CD4-positive, alpha-beta memory T cell (primary cell): ENCODE data around the gene PHKA2. TPM values are rescaled to one million over a fixed set of nuclear protein-coding genes. Genes with fewer than 3 reads are reported as not detected.

Experiments used
- CTCF ChIA-PET: fragments of 350-600 bp; sonication (Branson Sonifier 250); formaldehyde crosslinking; loops from one replicate; lab custom pipeline; 2021; ENCODE audit warnings: inconsistent platforms; ENCODE audit not compliant: partially characterized antibody; lab: Charles Lee
- POLR2A ChIA-PET: fragments of 350-600 bp; sonication (Branson Sonifier 250); formaldehyde crosslinking; loops from one replicate; lab custom pipeline; 2021; ENCODE audit not compliant: partially characterized antibody; lab: Charles Lee
- DNase-seq, 5 donors: peaks; one replicate each; pipeline versions ENCODE4 v3.0.0 to v3.0.0-alpha.2; 2020 to 2022; ENCODE audit warnings: mixed read lengths in 1 of 5
- H3K27ac ChIP-seq: one replicate; pipeline ENCODE4 v1.7.0; 2013; ENCODE audit warnings: low read depth, low read length
- H3K27me3 ChIP-seq: 2 replicates; pipeline ENCODE4 v1.7.0; 2013; ENCODE audit warnings: mild to moderate bottlenecking, low read length, moderate library complexity; ENCODE audit not compliant: insufficient read depth
- H3K36me3 ChIP-seq: 2 replicates; pipeline ENCODE4 v1.7.0; 2013; ENCODE audit warnings: mild to moderate bottlenecking, low read length, moderate library complexity; ENCODE audit not compliant: insufficient read depth
- H3K4me1 ChIP-seq: 2 replicates; pipeline ENCODE4 v1.7.0; 2013; ENCODE audit warnings: mild to moderate bottlenecking, low read length, moderate library complexity; ENCODE audit not compliant: insufficient read depth
- H3K4me3 ChIP-seq, 2 donors: one replicate each; pipeline ENCODE4 v1.7.0; 2013; ENCODE audit warnings: low read length in 2 of 2, mild to moderate bottlenecking in 1 of 2
- H3K9me3 ChIP-seq, 2 donors: one replicate each; pipeline ENCODE4 v1.7.0; 2013; ENCODE audit warnings: low read length in 2 of 2, control low read depth in 1 of 2; ENCODE audit not compliant: control insufficient read depth in 1 of 2
- H3K27ac Mint-ChIP-seq, 7 donors: one replicate each; pipeline ENCODE4 v1.8.0; 2020 to 2021; ENCODE audit warnings: mixed read lengths in 7 of 7, mild to moderate bottlenecking in 6 of 7, inconsistent platforms in 3 of 7, moderate library complexity in 3 of 7
- H3K27me3 Mint-ChIP-seq, 2 donors: one replicate each; pipeline ENCODE4 v1.8.0; 2020 to 2021; ENCODE audit warnings: mixed read lengths in 2 of 2
- H3K36me3 Mint-ChIP-seq, 2 donors: one replicate each; pipeline ENCODE4 v1.8.0; 2020 to 2021; ENCODE audit warnings: mixed read lengths in 2 of 2, inconsistent platforms in 1 of 2, mild to moderate bottlenecking in 1 of 2
- H3K4me1 Mint-ChIP-seq, 4 donors: one replicate each; pipeline ENCODE4 v1.8.0; 2020 to 2021; ENCODE audit warnings: mixed read lengths in 4 of 4, mild to moderate bottlenecking in 1 of 4
- H3K4me3 Mint-ChIP-seq, 8 donors: one replicate each; pipeline ENCODE4 v1.8.0; 2020 to 2021; ENCODE audit warnings: mixed read lengths in 8 of 8, mild to moderate bottlenecking in 7 of 8, moderate library complexity in 6 of 8, inconsistent platforms in 3 of 8
- H3K9me3 Mint-ChIP-seq, 8 donors: one replicate each; pipeline ENCODE4 v1.8.0; 2020 to 2021; ENCODE audit warnings: mixed read lengths in 8 of 8, mild to moderate bottlenecking in 5 of 8, inconsistent platforms in 3 of 8, moderate library complexity in 1 of 8
- intact Hi-C: fragments of 100-400 bp; cut with micrococcal nuclease; formaldehyde crosslinking; loops from one replicate; pipeline ENCODE4 v1.15.1; 2023
- polyA plus RNA-seq, 2 donors: library from polyadenylated mRNA; unstranded; fragments of 300-500 nt; fragmentation: Illumina TruSeq; gene quantifications; one replicate each; pipeline ENCODE4 v1.2.3, GENCODE V29; 2021
- total RNA-seq, 2 experiments: library from RNA; stranded (reverse); gene quantifications; one replicate each; pipeline ENCODE4 v1.2.3, GENCODE V29; 2021

The PHKA2 gene
- total and polyA plus RNA-seq, 4 experiments from 2014 or later = 6.5 to 52.5 (median 28.0) TPM

DNA sequence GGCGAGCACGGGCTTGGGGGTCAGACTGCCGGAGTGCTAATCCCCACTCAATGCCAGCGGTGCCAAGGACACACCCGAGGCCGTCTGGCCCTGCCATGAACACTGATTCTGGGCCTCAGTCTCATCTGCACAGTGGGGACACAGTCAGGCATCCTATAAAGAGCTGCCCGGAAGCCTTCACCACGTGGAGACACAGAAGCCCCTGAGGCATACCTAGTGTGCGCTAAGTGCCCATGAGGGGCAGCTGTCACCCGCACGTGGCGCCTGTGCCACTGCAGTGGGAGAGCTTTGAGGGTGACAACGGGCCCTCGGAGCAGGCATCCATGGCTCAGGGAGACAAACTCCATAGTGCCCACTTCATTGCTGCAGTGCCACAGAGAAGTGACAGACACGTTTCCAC lies 86.3 kb downstream of the PHKA2 start:
- intact Hi-C loops = no loop called here
- ChIA-PET CTCF (no interaction called here), POLR2A (no interaction called here)
- H3K4me3 ChIP-seq = no peak overlapping the region
- H3K9me3 ChIP-seq = no peaks in the 10 kb centered on the region
- no peaks in the 10 kb centered on the region for H3K36me3 ChIP-seq
- H3K27me3 ChIP-seq = no peaks in the 10 kb centered on the region
- no peak overlapping the region for H3K27ac ChIP-seq
- H3K27me3 Mint-ChIP-seq = no peaks in the 10 kb centered on the region
- no peaks in the 10 kb centered on the region for H3K9me3 Mint-ChIP-seq
- no peaks in the 10 kb centered on the region for H3K4me1 Mint-ChIP-seq
- DNase-seq = no peak
- no peak overlapping the region for H3K27ac Mint-ChIP-seq
- no peak overlapping the region for H3K4me3 Mint-ChIP-seq
- peaks cover 4 to 13% of the 10 kb centered on the region in 2 donors for H3K36me3 Mint-ChIP-seq
- no peaks in the 10 kb centered on the region for H3K4me1 ChIP-seq

DNA sequence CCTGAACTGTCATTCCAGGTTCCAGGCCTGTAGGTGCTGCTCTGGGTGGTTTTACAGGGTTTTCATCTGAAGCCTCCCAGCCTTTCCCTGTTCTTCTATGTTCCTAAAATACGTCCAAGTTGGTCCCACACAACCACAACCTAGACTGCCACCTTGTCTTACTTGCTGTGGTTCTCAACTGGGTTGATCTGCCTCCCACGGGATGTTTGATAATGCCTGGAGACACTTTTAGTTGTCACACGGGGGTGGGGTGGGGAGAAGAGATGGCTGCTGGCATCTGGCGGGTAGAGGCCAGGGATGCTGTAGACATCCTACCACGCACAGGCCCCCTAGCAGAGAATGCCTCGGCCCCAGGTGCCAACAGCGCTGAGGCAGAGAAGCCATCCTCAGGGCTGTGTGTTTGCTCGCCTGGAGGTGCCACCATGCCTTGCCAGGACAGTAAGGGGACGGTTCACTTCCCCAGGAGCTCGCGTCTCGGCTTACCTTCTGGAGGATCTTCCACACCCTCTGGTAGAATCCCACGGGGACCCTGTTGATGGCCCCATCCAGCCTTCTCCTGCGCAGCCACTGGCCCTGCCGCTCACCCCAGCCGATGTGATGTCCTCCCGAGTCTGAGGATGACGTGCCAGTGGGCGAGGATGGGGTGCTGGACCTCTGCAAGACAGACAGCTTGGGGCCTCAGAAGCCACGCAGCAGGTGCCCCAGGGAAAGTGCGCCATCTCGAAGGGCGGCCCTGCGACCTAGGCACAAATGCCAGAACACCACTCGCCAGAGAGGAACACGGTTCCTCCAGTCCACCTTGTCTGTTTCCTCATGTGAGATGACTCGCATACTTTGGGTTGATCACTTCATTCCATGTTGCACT lies 87.0 kb downstream of the PHKA2 start:
- H3K4me1 Mint-ChIP-seq = no peaks in the 10 kb centered on the region
- no peaks in the 10 kb centered on the region for H3K4me1 ChIP-seq
- no peaks in the 10 kb centered on the region for H3K9me3 Mint-ChIP-seq
- H3K27me3 ChIP-seq = no peaks in the 10 kb centered on the region
- ChIA-PET POLR2A (no interaction called here), CTCF (interaction anchor here (1.3 kb wide), 1 partner anchor 10 kb away, joined by 5 read pairs; no protein-coding TSS in a partner anchor)
- no peak for DNase-seq
- H3K36me3 Mint-ChIP-seq = peaks cover 4 to 13% of the 10 kb centered on the region in 2 donors
- no peak overlapping the region for H3K27ac ChIP-seq
- no peak overlapping the region for H3K27ac Mint-ChIP-seq
- H3K36me3 ChIP-seq = no peaks in the 10 kb centered on the region
- H3K4me3 Mint-ChIP-seq = no peak overlapping the region
- H3K9me3 ChIP-seq = no peaks in the 10 kb centered on the region
- intact Hi-C loops = no loop called here
- H3K27me3 Mint-ChIP-seq = no peaks in the 10 kb centered on the region
- no peak overlapping the region for H3K4me3 ChIP-seq

GRCh38 chrX:18895189-18895951 lies 88.5 kb downstream of the PHKA2 start:
- no peak overlapping the region for H3K4me3 Mint-ChIP-seq

DNA sequence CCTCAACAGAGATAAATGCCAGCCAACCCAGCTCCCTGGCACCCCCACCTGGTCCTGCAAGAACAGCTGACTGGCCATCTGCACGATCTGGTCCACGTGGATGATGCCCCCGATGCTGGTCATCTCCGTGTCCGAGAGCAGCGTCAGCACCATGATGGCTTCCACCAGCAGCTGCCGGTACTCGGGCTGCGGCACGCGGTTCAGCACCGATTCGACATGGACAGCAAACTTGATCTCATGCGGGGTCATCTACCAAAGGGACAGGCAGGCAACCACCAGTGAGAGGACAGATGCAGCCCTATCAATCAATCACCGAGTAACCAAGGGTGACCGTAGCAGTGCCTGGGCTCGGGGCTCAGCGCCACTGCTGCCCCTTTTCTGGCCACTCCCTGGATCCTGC lies 89.8 kb downstream of the PHKA2 start:
- H3K9me3 ChIP-seq = no peaks in the 10 kb centered on the region
- peaks cover 0 to 4% (median 1%) of the 10 kb centered on the region in 4 donors for H3K4me1 Mint-ChIP-seq

More at GRCh38 chrX:18895189-18895951, 88.5 kb downstream of the PHKA2 start:
- Mint-ChIP-seq H3K27ac (no peak overlapping the region), H3K36me3 (peaks cover 4 to 8% of the 10 kb centered on the region in 2 donors), H3K9me3 (no peaks in the 10 kb centered on the region), H3K27me3 (no peaks in the 10 kb centered on the region), H3K4me1 (no peaks in the 10 kb centered on the region)
- Histone ChIP-seq H3K36me3 (no peaks in the 10 kb centered on the region), H3K27ac (no peak overlapping the region), H3K27me3 (no peaks in the 10 kb centered on the region), H3K9me3 (no peaks in the 10 kb centered on the region), H3K4me3 (no peak overlapping the region), H3K4me1 (no peaks in the 10 kb centered on the region)
- CTCF ChIA-PET = interaction anchor here (1.3 kb wide), 1 partner anchor 9 kb away, joined by 5 read pairs; no protein-coding TSS in a partner anchor
- no peak for DNase-seq
- intact Hi-C loops = no loop called here
- POLR2A ChIA-PET = no interaction called here

DNA sequence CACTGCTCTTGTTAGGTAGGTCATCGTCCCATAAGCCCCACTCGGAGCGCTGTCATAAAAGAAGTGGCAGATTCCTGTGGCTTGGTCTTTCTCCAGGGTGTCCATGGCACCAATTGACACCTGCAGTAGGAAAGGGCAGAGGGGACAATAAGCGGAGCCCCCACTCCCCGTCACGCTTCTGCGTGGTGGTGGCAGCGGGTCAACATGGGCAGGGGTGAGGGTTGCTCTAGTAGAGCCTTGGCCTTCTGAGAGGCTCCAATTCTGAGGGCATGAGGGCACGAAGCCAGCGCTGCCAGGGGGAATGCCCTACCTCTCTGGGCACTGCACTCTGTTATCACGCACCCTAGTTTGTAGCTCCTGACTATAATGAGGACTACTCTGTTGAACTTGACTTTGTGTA lies 90.4 kb downstream of the PHKA2 start:
- Mint-ChIP-seq H3K4me3 (no peak overlapping the region), H3K4me1 (peaks cover 0 to 4% (median 1%) of the 10 kb centered on the region in 4 donors), H3K27me3 (no peaks in the 10 kb centered on the region), H3K9me3 (no peaks in the 10 kb centered on the region), H3K36me3 (peaks cover 3 to 4% of the 10 kb centered on the region in 2 donors), H3K27ac (no peak overlapping the region)
- intact Hi-C loops = no loop called here
- no peak overlapping the region for H3K4me3 ChIP-seq
- POLR2A ChIA-PET = no interaction called here
- CTCF ChIA-PET = no interaction called here
- no peaks in the 10 kb centered on the region for H3K27me3 ChIP-seq
- H3K36me3 ChIP-seq = no peaks in the 10 kb centered on the region
- no peak overlapping the region for H3K27ac ChIP-seq
- H3K9me3 ChIP-seq = no peaks in the 10 kb centered on the region
- H3K4me1 ChIP-seq = no peaks in the 10 kb centered on the region
- no peak for DNase-seq

More for the DNA sequence above, 89.8 kb downstream of the PHKA2 start:
- no peak overlapping the region for H3K4me3 ChIP-seq
- no peaks in the 10 kb centered on the region for H3K4me1 ChIP-seq
- no peak for DNase-seq
- no peaks in the 10 kb centered on the region for H3K27me3 Mint-ChIP-seq
- intact Hi-C loops = no loop called here
- ChIA-PET CTCF (no interaction called here), POLR2A (no interaction called here)
- no peaks in the 10 kb centered on the region for H3K36me3 ChIP-seq
- peaks cover 3 to 4% of the 10 kb centered on the region in 2 donors for H3K36me3 Mint-ChIP-seq
- no peaks in the 10 kb centered on the region for H3K9me3 Mint-ChIP-seq
- no peak overlapping the region for H3K27ac Mint-ChIP-seq
- no peak overlapping the region for H3K27ac ChIP-seq
- H3K4me3 Mint-ChIP-seq = no peak overlapping the region
- no peaks in the 10 kb centered on the region for H3K27me3 ChIP-seq

- H3K4me3 Mint-ChIP-seq = no peak overlapping the region
- Histone ChIP-seq H3K27me3 (no peaks in the 10 kb centered on the region), H3K4me3 (no peak overlapping the region), H3K4me1 (no peaks in the 10 kb centered on the region), H3K27ac (no peak overlapping the region), H3K9me3 (no peaks in the 10 kb centered on the region), H3K36me3 (no peaks in the 10 kb centered on the region)
- peaks cover 3 to 4% of the 10 kb centered on the region in 2 donors for H3K36me3 Mint-ChIP-seq
- no peaks in the 10 kb centered on the region for H3K9me3 Mint-ChIP-seq
- ChIA-PET POLR2A (no interaction called here), CTCF (no interaction called here)
- H3K4me1 Mint-ChIP-seq = peaks cover 0 to 4% (median 1%) of the 10 kb centered on the region in 4 donors
- intact Hi-C loops = no loop called here
- no peak overlapping the region for H3K27ac Mint-ChIP-seq
- DNase-seq = no peak
- H3K27me3 Mint-ChIP-seq = no peaks in the 10 kb centered on the region
Observed at GRCh38 chrX:18892899-18893298, 91.0 kb downstream of the PHKA2 start.

- intact Hi-C loops = no loop called here
- Histone ChIP-seq H3K36me3 (no peaks in the 10 kb centered on the region), H3K9me3 (no peaks in the 10 kb centered on the region), H3K4me3 (no peak overlapping the region), H3K27ac (no peak overlapping the region), H3K27me3 (no peaks in the 10 kb centered on the region), H3K4me1 (no peaks in the 10 kb centered on the region)
- Mint-ChIP-seq H3K27me3 (no peaks in the 10 kb centered on the region), H3K4me3 (no peak overlapping the region), H3K4me1 (peaks cover 4 to 16% (median 6%) of the 10 kb centered on the region in 4 donors), H3K9me3 (no peaks in the 10 kb centered on the region), H3K36me3 (no peaks in the 10 kb centered on the region), H3K27ac (no peak overlapping the region)
- ChIA-PET POLR2A (no interaction called here), CTCF (no interaction called here)
- no peak for DNase-seq
Observed at GRCh38 chrX:18891548-18891945, 92.4 kb downstream of the PHKA2 start.
